Neural cell (in vitro differentiated cells): Measurements from ENCODE around the gene EXOC4. TPM values are rescaled to one million over a fixed set of nuclear protein-coding genes. Genes with fewer than 3 reads are reported as not detected.
A peak's percentile ranks its signal among the peaks of the same experiment; 100 is the strongest.

Experiments
- H2AFZ ChIP-seq: fragments of 200-600, 300-800 bp; sonication (generic), shearing (Covaris generic); 2 replicates; pipeline ENCODE4 v1.6.0; 2014; ENCODE audit warnings: low read depth, mild to moderate bottlenecking, antibody characterized with exemption, low read length, moderate library complexity
- H3F3A ChIP-seq: fragments of 200-600 bp; shearing (Covaris generic); 2 replicates; pipeline ENCODE4 v1.6.1; 2016; ENCODE audit warnings: mild to moderate bottlenecking, moderate library complexity, mixed read lengths, antibody characterized with exemption, low read length; ENCODE audit not compliant: insufficient read depth, poor library complexity, severe bottlenecking
- H3K27ac ChIP-seq: fragments of 200-600, 300-800 bp; sonication (generic), shearing (Covaris generic); 2 replicates; pipeline ENCODE4 v1.5.1; 2014; ENCODE audit warnings: mild to moderate bottlenecking, low read length, moderate library complexity
- H3K27me3 ChIP-seq: fragments of 300-800, 200-600 bp; sonication (generic), shearing (Covaris generic); 2 replicates; pipeline ENCODE4 v1.6.0; 2014; ENCODE audit warnings: mild to moderate bottlenecking, low read depth, low read length, moderate library complexity; ENCODE audit not compliant: insufficient read depth
- H3K36me3 ChIP-seq: fragments of 300-800, 200-600 bp; sonication (generic), shearing (Covaris generic); 2 replicates; pipeline ENCODE4 v1.5.1; 2014; ENCODE audit warnings: mild to moderate bottlenecking, antibody characterized with exemption, low read length, moderate library complexity; ENCODE audit not compliant: insufficient read depth
- H3K4me2 ChIP-seq: fragments of 300-800, 200-600 bp; sonication (generic), shearing (Covaris generic); 2 replicates; pipeline ENCODE4 v1.6.0; 2014; ENCODE audit warnings: mild to moderate bottlenecking, low read length
- H3K4me3 ChIP-seq: fragments of 300-800, 200-600 bp; sonication (generic), shearing (Covaris generic); 2 replicates; pipeline ENCODE4 v1.5.1; 2014; ENCODE audit warnings: mild to moderate bottlenecking, low read length, moderate library complexity
- H3K79me2 ChIP-seq: fragments of 200-600 bp; shearing (Covaris generic); replicated peaks from 2 replicates; pipeline ENCODE4 v1.6.0; 2014; ENCODE audit warnings: mild to moderate bottlenecking, low read length, moderate library complexity; ENCODE audit not compliant: insufficient read depth
- H3K9ac ChIP-seq: fragments of 300-800, 200-600 bp; sonication (generic), shearing (Covaris generic); 2 replicates; pipeline ENCODE4 v1.6.1; 2016; ENCODE audit warnings: mild to moderate bottlenecking, low read length, mixed read lengths
- H3K9me2 ChIP-seq: fragments of 200-600 bp; shearing (Covaris generic); 2 replicates; pipeline ENCODE4 v1.6.1; 2016; ENCODE audit warnings: mild to moderate bottlenecking, low read length, mixed read lengths; ENCODE audit not compliant: insufficient read depth
- H3K9me3 ChIP-seq: fragments of 200-600, 300-800 bp; sonication (generic), shearing (Covaris generic); 2 replicates; pipeline ENCODE4 v1.6.1; 2016; ENCODE audit warnings: mild to moderate bottlenecking, mixed run types, low read length, moderate library complexity, mixed read lengths
- H4K20me1 ChIP-seq: fragments of 200-600 bp; shearing (Covaris generic); 2 replicates; pipeline ENCODE4 v1.6.1; 2016; ENCODE audit warnings: mild to moderate bottlenecking, mixed run types; ENCODE audit not compliant: insufficient read depth
- CTCF ChIP-seq: fragments of 450-650 bp; IDR thresholded peaks from 2 replicates; pipeline ENCODE4 v1.5.1; 2014; ENCODE audit warnings: antibody characterized with exemption, mild to moderate bottlenecking, moderate library complexity; ENCODE audit not compliant: poor library complexity, severe bottlenecking
- EP300 ChIP-seq: fragments of 450-650 bp; conservative IDR thresholded peaks from 2 replicates; pipeline ENCODE4 v1.6.1; 2014; ENCODE audit warnings: antibody characterized with exemption, mild to moderate bottlenecking, moderate library complexity; ENCODE audit not compliant: poor library complexity, severe bottlenecking
- EZH2 ChIP-seq: fragments of 200-600, 300-800 bp; shearing (Covaris generic), sonication (generic); IDR thresholded peaks from 2 replicates; pipeline ENCODE4 v1.6.1; 2014; ENCODE audit warnings: antibody characterized with exemption, low read length, borderline replicate concordance, mild to moderate bottlenecking; ENCODE audit not compliant: insufficient read depth, poor library complexity, severe bottlenecking
- MXI1 ChIP-seq: fragments of 450-650 bp; conservative IDR thresholded peaks from 2 replicates; pipeline ENCODE4 v1.6.1; 2014; ENCODE audit warnings: antibody characterized with exemption, mild to moderate bottlenecking; ENCODE audit not compliant: poor library complexity, severe bottlenecking
- POLR2AphosphoS5 ChIP-seq: IDR thresholded peaks from 2 replicates; pipeline ENCODE4 v1.6.1; 2012
- RAD21 ChIP-seq: fragments of 450-650 bp; conservative IDR thresholded peaks from 2 replicates; pipeline ENCODE4 v1.6.1; 2014; ENCODE audit warnings: antibody characterized with exemption, mild to moderate bottlenecking, moderate library complexity
- REST ChIP-seq: IDR thresholded peaks from 2 replicates; pipeline ENCODE4 v1.6.1; 2012; ENCODE audit warnings: borderline replicate concordance
- SMC3 ChIP-seq: fragments of 450-650 bp; conservative IDR thresholded peaks from 2 replicates; pipeline ENCODE4 v1.6.1; 2014; ENCODE audit warnings: antibody characterized with exemption, mild to moderate bottlenecking, moderate library complexity; ENCODE audit not compliant: poor library complexity
- TAF1 ChIP-seq: IDR thresholded peaks from 2 replicates; pipeline ENCODE4 v1.6.1; 2012; ENCODE audit warnings: low read depth
- polyA plus RNA-seq: library from polyadenylated mRNA; depleted of rRNA; stranded (reverse); fragments of >200 nt; gene quantifications from 2 replicates; pipeline ENCODE4 v1.2.3, GENCODE V29; 2014

EXOC4 gene
- polyA plus RNA-seq, 1 donor from 2014 or later, result 36.5 TPM

- Histone ChIP-seq H3K9me2 (no peaks in the 10 kb centered on the region), H2AFZ (no peak overlapping the region), H4K20me1 (no peaks in the 10 kb centered on the region), H3K27me3 (no peaks in the 10 kb centered on the region), H3F3A (peaks cover 2% of the 10 kb centered on the region), H3K27ac (peak overlapping the region; percentile 69), H3K36me3 (no peaks in the 10 kb centered on the region), H3K4me3 (no peak overlapping the region), H3K79me2 (no peaks in the 10 kb centered on the region), H3K9ac (no peak overlapping the region), H3K9me3 (no peaks in the 10 kb centered on the region), H3K4me2 (no peak overlapping the region)
- TF ChIP-seq SMC3 (no peak), EZH2 (no peak), TAF1 (no peak), EP300 (no peak), POLR2AphosphoS5 (no peak), REST (no peak), RAD21 (no peak), MXI1 (no peak), CTCF (no peak)
These were observed 449.2 kb downstream of the EXOC4 start for GRCh38 chr7:133702078-133702477.

- peaks cover 2% of the 10 kb centered on the region for H3F3A ChIP-seq
- H3K27me3 ChIP-seq, result no peaks in the 10 kb centered on the region
- H3K79me2 ChIP-seq, result no peaks in the 10 kb centered on the region
- no peaks in the 10 kb centered on the region for H3K9me3 ChIP-seq
- no peak overlapping the region for H2AFZ ChIP-seq
- peak overlapping the region; percentile 69 for H3K27ac ChIP-seq
- H4K20me1 ChIP-seq, result no peaks in the 10 kb centered on the region
- H3K4me3 ChIP-seq, result peak overlapping the region; percentile 16
- H3K9ac ChIP-seq, result peak overlapping the region; percentile 32
- H3K36me3 ChIP-seq, result no peaks in the 10 kb centered on the region
- no peaks in the 10 kb centered on the region for H3K9me2 ChIP-seq
- TF ChIP-seq EP300 (peak; percentile 80), RAD21 (peak; percentile 18), POLR2AphosphoS5 (peak; percentile 25), TAF1 (no peak), REST (peak; percentile 44), EZH2 (no peak), SMC3 (peak; percentile 12), MXI1 (no peak)
- peak overlapping the region; percentile 9 for H3K4me2 ChIP-seq
These were observed 450.1 kb downstream of the EXOC4 start for GRCh38 chr7:133702960-133703359.
